GM12873 (cell line): ENCODE data around the gene SORCS2.

Source experiments
- TF ChIP-seq, protein P1 (sequence below): IDR thresholded peaks from 2 replicates; pipeline ENCODE4 v1.5.1; 2012; ENCODE audit warnings: low read depth, mild to moderate bottlenecking, moderate library complexity, low read length, control low read depth; ENCODE audit not compliant: insufficient read depth; ENCODE audit errors: missing control alignments

The SORCS2 gene

DNA sequence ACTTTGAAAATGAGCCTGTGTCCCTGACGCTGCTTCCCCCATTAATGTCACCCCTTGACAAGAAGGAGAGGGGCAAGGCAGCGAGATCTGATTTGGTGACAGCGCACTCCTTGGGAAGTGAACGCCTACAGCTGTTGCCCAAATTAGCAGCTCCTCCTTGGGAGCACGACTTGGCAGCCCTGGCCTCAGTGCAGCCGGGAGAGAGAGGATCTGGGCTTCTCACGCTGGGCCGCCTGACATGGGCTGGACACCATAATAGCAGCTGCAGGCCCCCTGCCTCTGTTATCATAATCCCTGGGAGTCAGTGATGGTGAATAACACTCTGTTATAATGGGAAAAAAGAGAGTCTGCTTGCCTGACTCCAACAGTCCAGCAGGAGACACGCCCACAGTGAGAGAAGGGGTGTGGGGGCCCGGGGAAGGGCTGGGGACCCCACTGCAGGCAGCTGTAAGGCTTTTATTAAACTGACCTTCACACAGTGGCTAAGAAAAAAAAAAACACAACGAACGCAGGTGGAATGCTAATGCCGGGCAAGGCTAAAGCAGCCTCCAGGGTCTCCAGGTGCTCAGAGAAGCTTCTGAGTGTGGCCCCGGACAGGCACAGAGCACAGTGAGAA lies 169.1 kb downstream of the SORCS2 start:
- TF ChIP-seq, protein P1, sequence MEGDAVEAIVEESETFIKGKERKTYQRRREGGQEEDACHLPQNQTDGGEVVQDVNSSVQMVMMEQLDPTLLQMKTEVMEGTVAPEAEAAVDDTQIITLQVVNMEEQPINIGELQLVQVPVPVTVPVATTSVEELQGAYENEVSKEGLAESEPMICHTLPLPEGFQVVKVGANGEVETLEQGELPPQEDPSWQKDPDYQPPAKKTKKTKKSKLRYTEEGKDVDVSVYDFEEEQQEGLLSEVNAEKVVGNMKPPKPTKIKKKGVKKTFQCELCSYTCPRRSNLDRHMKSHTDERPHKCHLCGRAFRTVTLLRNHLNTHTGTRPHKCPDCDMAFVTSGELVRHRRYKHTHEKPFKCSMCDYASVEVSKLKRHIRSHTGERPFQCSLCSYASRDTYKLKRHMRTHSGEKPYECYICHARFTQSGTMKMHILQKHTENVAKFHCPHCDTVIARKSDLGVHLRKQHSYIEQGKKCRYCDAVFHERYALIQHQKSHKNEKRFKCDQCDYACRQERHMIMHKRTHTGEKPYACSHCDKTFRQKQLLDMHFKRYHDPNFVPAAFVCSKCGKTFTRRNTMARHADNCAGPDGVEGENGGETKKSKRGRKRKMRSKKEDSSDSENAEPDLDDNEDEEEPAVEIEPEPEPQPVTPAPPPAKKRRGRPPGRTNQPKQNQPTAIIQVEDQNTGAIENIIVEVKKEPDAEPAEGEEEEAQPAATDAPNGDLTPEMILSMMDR: no peak

DNA sequence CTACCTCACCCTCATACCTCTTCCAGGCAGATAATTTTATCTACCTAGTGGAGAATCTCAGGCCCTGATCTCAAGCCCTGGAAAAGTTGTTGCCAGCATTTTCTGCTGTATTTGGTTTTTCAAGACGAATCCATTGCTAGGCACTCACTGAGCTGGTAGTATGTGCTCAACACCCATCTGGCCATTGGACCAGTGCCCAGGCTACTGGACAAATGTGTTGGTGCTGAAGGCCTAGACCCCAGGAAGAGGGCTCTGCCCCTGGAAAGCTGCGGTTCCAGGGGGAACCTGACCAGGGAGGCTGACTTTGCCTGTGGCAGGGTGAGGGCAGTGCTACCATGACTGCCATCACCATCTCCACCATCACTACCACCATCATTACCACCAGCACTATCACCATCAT lies 170.0 kb downstream of the SORCS2 start:
- TF ChIP-seq, protein P1: no peak

DNA sequence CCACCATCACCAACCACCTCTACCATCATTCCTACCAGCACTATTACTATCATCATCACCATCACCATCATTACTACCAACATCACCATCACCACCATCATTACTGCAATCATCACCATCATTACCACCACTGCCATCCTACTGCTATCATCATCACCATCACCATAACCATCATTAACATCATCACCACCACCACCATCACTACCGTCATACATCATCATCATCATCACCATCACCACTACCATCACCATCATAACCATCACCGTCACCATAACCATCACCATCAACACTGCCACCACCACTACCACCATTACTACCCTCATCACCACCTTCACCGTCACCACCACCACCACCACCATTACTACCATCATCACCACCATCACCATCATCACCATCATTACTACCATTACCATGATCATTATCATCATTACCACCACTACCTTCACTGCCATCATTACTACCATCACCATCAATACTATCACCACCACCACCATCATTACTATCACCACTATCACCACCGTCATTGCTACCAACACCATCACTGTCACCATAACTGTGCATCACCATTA lies 170.6 kb downstream of the SORCS2 start:
- TF ChIP-seq, protein P1: no peak

DNA sequence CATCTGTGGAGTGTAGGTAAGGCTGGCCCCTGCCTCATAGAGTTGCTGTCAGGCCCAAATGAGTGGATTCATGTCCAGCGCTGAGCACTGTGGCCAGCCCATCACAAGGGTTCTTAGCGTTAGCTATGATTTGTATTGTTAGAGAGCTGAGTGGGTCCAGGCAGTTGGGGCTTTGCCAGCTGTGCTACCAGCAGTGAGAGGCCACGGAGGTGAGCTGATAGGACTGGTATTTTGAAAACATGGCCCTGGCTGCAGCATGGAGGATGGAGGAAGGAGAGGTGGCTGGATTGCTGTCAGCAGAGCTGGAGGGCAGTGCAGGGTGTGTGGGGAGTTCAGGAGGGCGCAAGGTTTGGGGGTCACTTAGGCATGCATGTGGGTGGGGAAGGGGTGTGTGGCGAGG lies 172.6 kb downstream of the SORCS2 start:
- TF ChIP-seq, protein P1: no peak

DNA sequence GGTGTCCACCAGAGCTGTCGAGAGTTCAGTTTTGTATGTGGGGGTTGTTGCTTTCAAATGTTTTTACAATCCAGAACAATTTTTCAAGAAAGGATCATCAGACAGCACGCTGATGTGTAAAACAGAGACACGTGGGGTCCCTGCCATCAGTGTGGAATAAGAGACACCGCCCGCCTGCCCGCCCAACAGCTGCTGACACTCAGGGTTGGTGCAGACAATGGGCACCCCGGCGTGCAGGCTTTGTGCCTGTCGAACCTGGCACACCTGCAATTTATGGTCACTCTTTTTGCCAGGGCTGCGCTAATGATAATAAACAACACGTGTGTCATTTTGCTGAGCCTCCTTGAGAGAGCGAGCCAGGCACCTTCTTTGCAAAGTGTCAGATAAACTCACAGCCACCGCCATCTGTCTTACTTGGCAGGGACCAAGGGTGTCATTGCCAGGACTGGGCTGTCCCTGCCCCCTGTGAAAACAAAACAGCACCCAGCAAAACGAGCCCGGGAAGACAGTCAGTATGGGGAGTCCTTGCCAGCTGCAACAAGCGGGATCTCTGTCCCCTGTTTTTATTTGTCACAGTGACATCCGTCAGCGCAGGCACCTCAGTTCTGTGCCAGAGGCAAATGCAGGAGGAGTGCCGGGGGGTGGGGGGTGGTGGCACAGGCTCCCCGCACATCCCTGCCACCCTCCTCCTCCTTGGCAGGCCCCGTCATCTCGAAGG lies 173.3 kb downstream of the SORCS2 start:
- TF ChIP-seq, protein P1: no peak

DNA sequence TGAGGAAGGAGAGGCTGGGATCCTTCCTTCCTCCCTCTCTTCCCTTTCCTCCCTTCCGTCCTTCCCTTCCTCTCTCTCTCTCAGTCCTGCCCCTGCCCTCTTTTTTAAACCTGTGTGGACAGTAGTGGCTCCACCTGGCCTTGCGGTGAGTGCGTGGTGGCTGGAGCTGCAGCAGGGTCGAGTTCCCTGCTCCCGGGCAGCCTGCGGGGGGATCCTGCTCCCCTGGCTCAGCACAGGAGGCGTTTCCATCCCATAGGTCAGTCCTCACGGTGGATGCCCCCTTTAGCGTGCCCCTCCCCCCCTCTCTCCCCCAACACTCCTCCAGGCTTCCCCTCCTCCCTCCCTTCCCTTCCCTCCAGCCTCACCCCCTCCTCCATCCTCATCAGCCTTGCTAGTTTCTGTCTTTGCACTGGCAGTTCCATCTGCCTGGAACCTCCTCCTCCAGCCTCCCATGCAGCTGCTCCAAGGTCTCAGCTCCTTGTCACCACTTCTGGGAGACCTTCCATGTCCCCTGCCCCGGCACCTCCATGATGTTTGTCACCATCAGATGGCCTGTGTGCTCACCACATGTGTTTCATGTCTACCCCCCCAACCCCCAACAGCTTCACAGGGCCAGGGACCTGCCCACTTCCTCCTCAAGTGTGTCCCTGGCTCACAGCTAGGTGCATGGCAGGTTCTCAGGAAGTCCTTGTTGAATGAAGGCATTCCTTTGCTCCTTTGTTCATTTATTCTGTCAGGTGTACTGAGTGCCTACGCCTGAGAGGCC lies 174.0 kb downstream of the SORCS2 start:
- TF ChIP-seq, protein P1: no peak

DNA sequence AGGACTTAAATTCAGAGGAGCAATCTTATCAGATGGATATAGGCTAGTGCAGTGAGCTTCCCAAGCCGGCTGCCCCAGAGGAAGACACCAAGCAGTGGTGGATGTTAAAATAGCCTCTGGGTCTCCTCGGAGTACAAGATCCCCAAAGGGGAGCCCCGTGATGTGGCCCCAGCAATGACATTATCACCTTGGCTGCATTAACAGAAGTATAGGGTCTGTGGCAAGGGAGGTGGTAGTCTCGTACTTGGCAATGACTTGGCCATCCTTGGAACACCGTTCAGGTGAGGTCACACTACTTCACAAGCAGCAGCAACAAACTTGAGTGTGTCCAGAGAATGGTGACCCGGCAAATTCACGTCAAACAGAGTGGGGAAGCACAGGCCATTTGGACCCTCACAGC lies 174.6 kb downstream of the SORCS2 start:
- TF ChIP-seq, protein P1: no peak
